Adrenal gland (tissue), 5 donors: Measurements from ENCODE around the gene AGO4.

ENCODE experiments used
- CTCF ChIP-seq, 6 experiments: fragments of 450-650 bp in 4 of 6; fragments of 200-600 bp in 2 of 6; sonication (generic) in 1 of 6; IDR thresholded peaks; 1 replicate in 5 of 6; 2 replicates in 1 of 6; pipeline versions ENCODE4 v1.5.1 to v1.8.0; 2016 to 2021; ENCODE audit warnings: antibody characterized with exemption in 6 of 6, mild to moderate bottlenecking in 2 of 6, moderate library complexity in 1 of 6
- POLR2A ChIP-seq, 2 donors: fragments of 450-650 bp; IDR thresholded peaks; one replicate each; pipeline ENCODE4 v1.6.1; 2017; ENCODE audit warnings: antibody characterized with exemption in 2 of 2, mild to moderate bottlenecking in 2 of 2, moderate library complexity in 1 of 2
- donor health status: DM: no; HTN: no; CAD: no.

- no peak for TF ChIP-seq CTCF (IDR thresholded peaks at IDR 0.05)
- TF ChIP-seq POLR2A (IDR thresholded peaks at IDR 0.05), result no peak
Measured at GRCh38 chr1:35887508-35887907, 79.7 kb downstream of the AGO4 start.
